Measurements from ENCODE around the gene SH3GL1. TPM values are rescaled to one million over a fixed set of nuclear protein-coding genes. Genes with fewer than 3 reads are reported as not detected.

SH3GL1 gene
- total and polyA plus RNA-seq, 11 donors = 14.4 to 43.6 (median 22.2) TPM

DNA sequence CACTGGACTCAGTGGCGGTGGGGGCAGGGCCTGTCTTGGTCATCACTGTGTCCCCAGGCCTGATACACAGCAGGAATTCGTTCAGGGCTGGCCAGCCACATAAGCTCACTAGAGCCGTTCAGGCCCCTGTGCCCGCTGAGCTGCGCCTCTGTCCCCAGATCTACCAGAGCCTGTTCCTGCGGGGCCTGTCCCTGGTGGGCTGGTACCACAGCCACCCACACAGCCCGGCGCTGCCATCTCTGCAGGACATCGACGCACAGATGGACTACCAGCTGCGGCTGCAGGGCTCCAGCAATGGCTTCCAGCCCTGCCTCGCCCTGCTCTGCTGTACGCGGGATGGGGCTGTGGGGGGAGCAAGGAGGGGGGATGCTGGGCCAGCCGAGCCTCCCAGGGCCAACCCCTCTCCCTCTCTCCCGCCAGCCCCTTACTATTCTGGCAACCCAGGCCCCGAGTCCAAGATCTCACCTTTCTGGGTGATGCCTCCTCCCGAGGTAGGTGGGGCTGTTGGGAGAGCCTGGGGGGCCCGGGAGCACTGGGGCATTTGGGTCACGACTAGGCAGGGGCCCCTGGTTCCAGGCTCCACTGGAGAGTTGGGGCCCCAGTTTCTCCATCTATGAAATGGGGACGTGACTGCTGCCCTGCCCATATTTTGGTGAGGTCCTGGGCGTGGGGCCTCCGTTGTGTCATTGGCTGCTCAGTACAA, 43.1 kb downstream of the SH3GL1 start:
- Histone ChIP-seq H3K36me3 (peaks cover 0 to 47% (median 31%) of the 10 kb centered on the region in 9 donors), H3K27ac (no peak overlapping the region), H3K4me3 (no peak overlapping the region), H3K27me3 (no peaks in the 10 kb centered on the region), H3K4me1 (peaks cover 0 to 2% (median 0%) of the 10 kb centered on the region in 12 donors), H3K9me3 (no peaks in the 10 kb centered on the region)
- 82 to 84% (median 83%) methylated on average over 14 to 23 of the region's 23 CpGs for WGBS, 4 donors
- intact Hi-C loops (cut with DNase I) = loop anchor here in 1 of 10 donors (10.0 kb wide), 1 partner anchor 92 kb away; no protein-coding TSS in a partner anchor
- no peak for ATAC-seq
- no peak for TF ChIP-seq POLR2A (IDR thresholded peaks at IDR 0.05)
- TF ChIP-seq, protein P1, sequence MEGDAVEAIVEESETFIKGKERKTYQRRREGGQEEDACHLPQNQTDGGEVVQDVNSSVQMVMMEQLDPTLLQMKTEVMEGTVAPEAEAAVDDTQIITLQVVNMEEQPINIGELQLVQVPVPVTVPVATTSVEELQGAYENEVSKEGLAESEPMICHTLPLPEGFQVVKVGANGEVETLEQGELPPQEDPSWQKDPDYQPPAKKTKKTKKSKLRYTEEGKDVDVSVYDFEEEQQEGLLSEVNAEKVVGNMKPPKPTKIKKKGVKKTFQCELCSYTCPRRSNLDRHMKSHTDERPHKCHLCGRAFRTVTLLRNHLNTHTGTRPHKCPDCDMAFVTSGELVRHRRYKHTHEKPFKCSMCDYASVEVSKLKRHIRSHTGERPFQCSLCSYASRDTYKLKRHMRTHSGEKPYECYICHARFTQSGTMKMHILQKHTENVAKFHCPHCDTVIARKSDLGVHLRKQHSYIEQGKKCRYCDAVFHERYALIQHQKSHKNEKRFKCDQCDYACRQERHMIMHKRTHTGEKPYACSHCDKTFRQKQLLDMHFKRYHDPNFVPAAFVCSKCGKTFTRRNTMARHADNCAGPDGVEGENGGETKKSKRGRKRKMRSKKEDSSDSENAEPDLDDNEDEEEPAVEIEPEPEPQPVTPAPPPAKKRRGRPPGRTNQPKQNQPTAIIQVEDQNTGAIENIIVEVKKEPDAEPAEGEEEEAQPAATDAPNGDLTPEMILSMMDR (IDR thresholded peaks at IDR 0.05) = no peak
- no peak for DNase-seq

DNA sequence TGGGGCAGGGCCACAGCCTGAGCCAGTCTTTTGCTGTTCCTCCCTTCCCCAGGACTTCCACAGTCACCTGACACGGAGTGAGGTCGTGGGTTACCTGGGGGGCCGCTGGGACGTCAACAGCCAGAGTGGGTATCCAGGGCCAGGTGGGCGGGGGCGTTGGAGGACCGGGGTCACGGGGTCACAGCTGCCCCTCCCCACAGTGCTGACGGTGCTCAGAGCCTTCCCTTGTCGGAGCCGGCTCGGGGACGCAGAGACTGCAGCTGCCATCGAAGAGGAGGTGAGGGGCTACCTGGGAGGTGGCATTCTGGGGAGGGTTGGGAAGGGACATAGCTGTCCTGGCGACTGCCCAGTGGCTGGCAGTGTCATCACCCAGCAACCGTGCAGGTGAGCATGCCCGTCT, 45.5 kb downstream of the SH3GL1 start:
- no peak for TF ChIP-seq POLR2A (IDR thresholded peaks at IDR 0.05)
- TF ChIP-seq, protein P1 (IDR thresholded peaks at IDR 0.05) = no peak
- no peak overlapping the region for H3K27ac ChIP-seq
- H3K9me3 ChIP-seq = no peaks in the 10 kb centered on the region
- DNase-seq (no peak), ATAC-seq (no peak)
- H3K4me3 ChIP-seq = no peak overlapping the region
- 82 to 91% (median 87%) methylated on average over 10 to 17 of the region's 17 CpGs for WGBS, 4 donors
- intact Hi-C loops (cut with DNase I) = loop anchor here in 8 of 10 donors (5.0 to 10.0 kb wide), 2 partner anchors 88 to 90 kb away; no protein-coding TSS in a partner anchor
- H3K4me1 ChIP-seq = peaks cover 0 to 11% (median 0%) of the 10 kb centered on the region in 12 donors
- peaks cover 0 to 23% (median 9%) of the 10 kb centered on the region in 9 donors for H3K36me3 ChIP-seq
- H3K27me3 ChIP-seq = no peaks in the 10 kb centered on the region

DNA sequence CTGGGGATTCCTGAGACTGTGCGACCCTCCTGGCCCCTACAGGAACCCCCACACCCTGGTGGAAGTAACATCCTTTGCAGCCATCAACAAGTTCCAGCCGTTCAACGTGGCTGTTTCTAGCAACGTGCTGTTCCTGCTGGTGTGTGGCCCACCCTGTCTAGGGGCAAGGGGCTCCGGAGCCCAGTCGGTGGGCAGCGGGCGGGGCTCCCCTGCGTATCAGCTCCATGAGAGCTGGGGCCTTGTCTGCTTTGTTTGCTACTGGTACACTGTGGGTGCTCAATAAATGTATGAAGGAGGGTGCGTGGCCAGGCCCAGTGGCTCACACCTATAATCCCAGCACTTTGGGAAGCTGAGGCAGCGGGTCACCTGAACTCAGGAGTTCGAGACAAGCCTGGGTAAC, 46.1 kb downstream of the SH3GL1 start:
- 86 to 90% (median 88%) methylated on average over 9 to 12 of the region's 12 CpGs for WGBS, 4 donors
- peaks cover 0 to 11% (median 0%) of the 10 kb centered on the region in 12 donors for H3K4me1 ChIP-seq
- TF ChIP-seq, protein P1 (IDR thresholded peaks at IDR 0.05) = no peak
- no peak for TF ChIP-seq POLR2A (IDR thresholded peaks at IDR 0.05)
- no peak overlapping the region for H3K27ac ChIP-seq
- peaks cover 0 to 17% (median 6%) of the 10 kb centered on the region in 9 donors for H3K36me3 ChIP-seq
- no peaks in the 10 kb centered on the region for H3K27me3 ChIP-seq
- no peaks in the 10 kb centered on the region for H3K9me3 ChIP-seq
- H3K4me3 ChIP-seq = no peak overlapping the region
- intact Hi-C loops (cut with DNase I) = loop anchor here in 8 of 10 donors (5.0 to 10.0 kb wide), 2 partner anchors 87 to 89 kb away; no protein-coding TSS in a partner anchor
- DNase-seq (no peak), ATAC-seq (no peak)

- Histone ChIP-seq H3K27ac (no peak overlapping the region), H3K27me3 (no peaks in the 10 kb centered on the region), H3K4me3 (no peak overlapping the region), H3K9me3 (no peaks in the 10 kb centered on the region), H3K36me3 (peaks cover 0 to 12% (median 4%) of the 10 kb centered on the region in 9 donors), H3K4me1 (peaks cover 0 to 11% (median 0%) of the 10 kb centered on the region in 12 donors)
- DNase-seq (no peak), ATAC-seq (peak in 3 of 4 donors; percentile 41 to 54 (median 54))
- 33 to 68% (median 43%) methylated on average over 9 of the region's 9 CpGs for WGBS, 4 donors
- intact Hi-C loops (cut with DNase I) = loop anchor here (2.0 to 10.0 kb wide), 3 partner anchors 85 to 88 kb away; no protein-coding TSS in a partner anchor
- TF ChIP-seq, protein P1 (IDR thresholded peaks at IDR 0.05) = peak; percentile 54 to 94 (median 86)
- no peak for TF ChIP-seq POLR2A (IDR thresholded peaks at IDR 0.05)
Measured at GRCh38 chr19:4352701-4353121, 47.6 kb downstream of the SH3GL1 start.
